IMR-90 (cell line): ENCODE measurements around the gene NCBP2L. TPM values are rescaled to one million over a fixed set of nuclear protein-coding genes. Genes with fewer than 3 reads are reported as not detected.

Source experiments
- ATAC-seq: fragments of 200-7000 bp; cut with Tn5 transposase; 2 replicates; pipeline ENCODE4 v1.9.1; 2020; ENCODE audit warnings: low read depth, mild to moderate bottlenecking, moderate library complexity
- BruUV-seq: library from RNA; stranded (reverse); fragments of 400-500 nt; replicated peaks from 2 replicates; lab custom pipeline; 2021; lab: Mats Ljungman, UMichigan
- CTCF ChIA-PET: fragments of 300-600 bp; formaldehyde crosslinking; extraction: SDS; loops from one replicate; lab custom pipeline; 2021; ENCODE audit warnings: antibody characterized with exemption; lab: Yijun Ruan, JAX
- POLR2A ChIA-PET: fragments of 300-600 bp; sonication (Branson Sonifier 250); formaldehyde crosslinking; loops from one replicate; lab custom pipeline; 2022; ENCODE audit warnings: antibody characterized with exemption; ENCODE audit not compliant: unreplicated experiment; lab: Charles Lee
- DNase-seq: peaks from one replicate; pipeline ENCODE4 v3.0.0; 2013
- H2AFZ ChIP-seq: replicated peaks from 2 replicates; pipeline ENCODE3; 2013; ENCODE audit warnings: low read length, mild to moderate bottlenecking; ENCODE audit not compliant: poor library complexity
- H2AK5ac ChIP-seq: 2 replicates; pipeline ENCODE4 v1.6.1; 2013; ENCODE audit warnings: low read depth, low read length, inconsistent platforms
- H2AK9ac ChIP-seq: replicated peaks from 2 replicates; pipeline ENCODE3; 2013; ENCODE audit warnings: mild to moderate bottlenecking, low read depth, low read length, moderate library complexity; ENCODE audit not compliant: poor library complexity
- H2BK120ac ChIP-seq: 2 replicates; pipeline ENCODE4 v1.6.1; 2013; ENCODE audit warnings: low read depth, low read length, inconsistent platforms
- H2BK15ac ChIP-seq: 3 replicates; pipeline ENCODE4 v1.6.1; 2013; ENCODE audit warnings: low read depth, low read length, inconsistent platforms
- H2BK20ac ChIP-seq: 2 replicates; pipeline ENCODE4 v1.6.1; 2013; ENCODE audit warnings: low read depth, mild to moderate bottlenecking, inconsistent platforms, low read length, moderate library complexity
- H2BK5ac ChIP-seq: 2 replicates; pipeline ENCODE4 v1.6.1; 2013; ENCODE audit warnings: mild to moderate bottlenecking, low read depth, low read length, inconsistent platforms; ENCODE audit not compliant: poor library complexity, severe bottlenecking
- H3K14ac ChIP-seq: replicated peaks from 2 replicates; pipeline ENCODE4 v1.6.1; 2013; ENCODE audit warnings: low read depth, low read length, inconsistent platforms
- H3K18ac ChIP-seq: 2 replicates; pipeline ENCODE4 v1.6.1; 2013; ENCODE audit warnings: low read depth, low read length, control low read depth
- H3K23ac ChIP-seq: 2 replicates; pipeline ENCODE4 v1.6.1; 2013; ENCODE audit warnings: low read depth, low read length, inconsistent platforms
- H3K27ac ChIP-seq: 2 replicates; pipeline ENCODE4 v1.5.1; 2013; ENCODE audit warnings: mild to moderate bottlenecking, control low read depth, low read length; ENCODE audit not compliant: insufficient read depth
- H3K27me3 ChIP-seq: 2 replicates; pipeline ENCODE4 v1.6.1; 2013; ENCODE audit warnings: low read length; ENCODE audit not compliant: control insufficient read depth, insufficient read depth
- H3K36me3 ChIP-seq: 2 replicates; pipeline ENCODE4 v1.6.1; 2013; ENCODE audit warnings: low read length, mixed read lengths; ENCODE audit not compliant: control insufficient read depth, insufficient read depth
- H3K4ac ChIP-seq: 2 replicates; pipeline ENCODE4 v1.6.1; 2013; ENCODE audit warnings: low read depth, low read length, inconsistent platforms
- H3K4me1 ChIP-seq: 2 replicates; pipeline ENCODE4 v1.6.1; 2013; ENCODE audit warnings: low read length, mixed read lengths; ENCODE audit not compliant: control insufficient read depth, insufficient read depth
- H3K4me2 ChIP-seq: 2 replicates; pipeline ENCODE4 v1.6.1; 2013; ENCODE audit warnings: low read depth, mild to moderate bottlenecking, control low read depth, low read length, moderate library complexity
- H3K4me3 ChIP-seq: 2 replicates; pipeline ENCODE4 v1.5.1; 2013; ENCODE audit warnings: low read depth, mild to moderate bottlenecking, control low read depth, low read length, moderate library complexity; ENCODE audit not compliant: insufficient read depth
- H3K56ac ChIP-seq: 2 replicates; pipeline ENCODE4 v1.6.1; 2013; ENCODE audit warnings: low read length, inconsistent platforms; ENCODE audit not compliant: insufficient read depth; ENCODE audit errors: extremely low read depth
- H3K79me1 ChIP-seq, 2 experiments: 2 replicates each; pipeline ENCODE4 v1.6.1; 2013; ENCODE audit warnings: low read length in 2 of 2, inconsistent platforms in 1 of 2, low read depth in 1 of 2
- H3K9ac ChIP-seq: 2 replicates; pipeline ENCODE4 v1.6.1; 2013; ENCODE audit warnings: low read depth, low read length, control low read depth
- H3K9me1 ChIP-seq: 2 replicates; pipeline ENCODE4 v1.6.1; 2013; ENCODE audit warnings: low read length, inconsistent platforms; ENCODE audit not compliant: insufficient read depth
- H3K9me3 ChIP-seq: 2 replicates; pipeline ENCODE4 v1.6.1; 2013; ENCODE audit warnings: low read length; ENCODE audit not compliant: control insufficient read depth, insufficient read depth
- H4K20me1 ChIP-seq: 2 replicates; pipeline ENCODE4 v1.6.1; 2013; ENCODE audit warnings: low read length, inconsistent platforms; ENCODE audit not compliant: insufficient read depth
- H4K5ac ChIP-seq: 2 replicates; pipeline ENCODE4 v1.6.1; 2013; ENCODE audit warnings: mild to moderate bottlenecking, low read depth, low read length, control low read depth
- H4K8ac ChIP-seq, 2 experiments: 2 replicates each; pipeline ENCODE4 v1.6.1; 2013; ENCODE audit warnings: low read depth in 2 of 2, low read length in 2 of 2, control low read depth in 1 of 2, inconsistent platforms in 1 of 2
- H4K91ac ChIP-seq: 2 replicates; pipeline ENCODE4 v1.6.1; 2013; ENCODE audit warnings: low read depth, low read length, inconsistent platforms; ENCODE audit not compliant: insufficient read depth
- BHLHE40 ChIP-seq: fragments of 150-350 bp; IDR thresholded peaks from 2 replicates; pipeline ENCODE4 v1.6.1; 2016; ENCODE audit warnings: mild to moderate bottlenecking, low read depth, low read length
- CTCF ChIP-seq: conservative IDR thresholded peaks from 2 replicates; pipeline ENCODE4 v1.5.1; 2012; ENCODE audit warnings: mild to moderate bottlenecking, low read depth, low read length, improper control_type of control experiment
- MAZ ChIP-seq: IDR thresholded peaks from 2 replicates; pipeline ENCODE4 v1.6.1; 2012; ENCODE audit warnings: low read depth, mild to moderate bottlenecking, low read length, improper control_type of control experiment, moderate library complexity, borderline replicate concordance
- POLR2A ChIP-seq: IDR thresholded peaks from 2 replicates; pipeline ENCODE4 v1.6.1; 2012; ENCODE audit warnings: mild to moderate bottlenecking, low read depth, low read length
- SMC3 ChIP-seq: fragments of 150-350 bp; IDR thresholded peaks from 2 replicates; pipeline ENCODE4 v1.6.1; 2016; ENCODE audit warnings: low read depth, mild to moderate bottlenecking, antibody characterized with exemption, low read length, moderate library complexity
- WGBS, 2 experiments: methylation state at CpG; one replicate each; pipeline versions ENCODE4 v1.1.5 to v1.1.7; 2013; ENCODE audit warnings: missing lambda C conversion rate in 2 of 2; ENCODE audit not compliant: insufficient read length in 1 of 2; ENCODE audit errors: extremely low coverage in 2 of 2; 5-methylcytosine and 5-hydroxymethylcytosine counted together
- dilution Hi-C: fragments of 300-500 bp; cut with HindIII; formaldehyde crosslinking; loops from one replicate; pipeline ENCODE4 v1.14.3; 2018; ENCODE audit warnings: low sequenced_read_pairs; ENCODE audit not compliant: unreplicated experiment
- in situ Hi-C: fragments of 300-500 bp; cut with MboI; formaldehyde crosslinking; loops from 3 replicates; pipeline ENCODE4 v1.14.3; 2019; ENCODE audit warnings: low sequenced_read_pairs, inconsistent platforms, mixed read lengths
- intact Hi-C: fragments of 100-400 bp; cut with micrococcal nuclease; formaldehyde crosslinking; loops from 2 replicates; pipeline ENCODE4 v1.10.0; 2022
- polyA plus RNA-seq, 3 experiments: library from polyadenylated mRNA; depleted of rRNA; stranded (reverse); fragments of >200 nt; gene quantifications; 2 replicates each; pipeline ENCODE4 v1.2.3, GENCODE V29; 2012; ENCODE audit warnings: low replicate concordance in 1 of 3
- total RNA-seq: library from RNA; depleted of rRNA; stranded (reverse); fragments of >200 nt; gene quantifications from 2 replicates; pipeline ENCODE4 v1.2.3, GENCODE V29; 2012
- TF ChIP-seq, protein P1 (sequence below): fragments of 150-350 bp; IDR thresholded peaks from 2 replicates; pipeline ENCODE4 v1.6.1; 2016; ENCODE audit warnings: low read depth, mild to moderate bottlenecking, low read length, moderate library complexity, borderline replicate concordance

NCBP2L gene
- total and polyA plus RNA-seq, 2 of the 4 experiments (the other 2 are of a cell fraction): not detected

GRCh38 chrX:107827030-107827831 is 49.7 kb downstream of the NCBP2L start:
- Histone ChIP-seq H3K4ac (0 out of 2 replicates have a peak overlapping the region, but pooled peaks have one; percentile 53), H2AK5ac (no peak overlapping the region), H3K27ac (no peak overlapping the region), H2AK9ac (peak overlapping the region; percentile 69), H3K18ac (no peak overlapping the region), H3K4me3 (peak overlapping the region; percentile 43), H3K79me1 (no peaks in the 10 kb centered on the region), H3K4me1 (no peaks in the 10 kb centered on the region), H3K4me2 (peak overlapping the region; percentile 60), H2BK120ac (no peak overlapping the region), H4K20me1 (no peaks in the 10 kb centered on the region; the same call in 1 of the 2 replicates), H3K23ac (no peak overlapping the region; the same call in 1 of the 2 replicates), H4K8ac (no peak overlapping the region), H2BK15ac (no peak overlapping the region), H3K36me3 (no peaks in the 10 kb centered on the region), H3K9ac (no peak overlapping the region), H3K9me3 (no peaks in the 10 kb centered on the region), H3K56ac (no peak overlapping the region), H4K5ac (no peak overlapping the region), H2BK20ac (no peak overlapping the region), H3K14ac (no peak overlapping the region), H3K27me3 (peaks cover 10% of the 10 kb centered on the region), H2BK5ac (no peak overlapping the region), H2AFZ (peak overlapping the region; percentile 84), H4K91ac (no peak overlapping the region), H3K9me1 (no peaks in the 10 kb centered on the region)
- ATAC-seq (no peak), DNase-seq (peak; percentile 42)
- TF ChIP-seq SMC3 (no peak), CTCF (no peak), POLR2A (no peak), MAZ (no peak), BHLHE40 (no peak)
- TF ChIP-seq, protein P1, sequence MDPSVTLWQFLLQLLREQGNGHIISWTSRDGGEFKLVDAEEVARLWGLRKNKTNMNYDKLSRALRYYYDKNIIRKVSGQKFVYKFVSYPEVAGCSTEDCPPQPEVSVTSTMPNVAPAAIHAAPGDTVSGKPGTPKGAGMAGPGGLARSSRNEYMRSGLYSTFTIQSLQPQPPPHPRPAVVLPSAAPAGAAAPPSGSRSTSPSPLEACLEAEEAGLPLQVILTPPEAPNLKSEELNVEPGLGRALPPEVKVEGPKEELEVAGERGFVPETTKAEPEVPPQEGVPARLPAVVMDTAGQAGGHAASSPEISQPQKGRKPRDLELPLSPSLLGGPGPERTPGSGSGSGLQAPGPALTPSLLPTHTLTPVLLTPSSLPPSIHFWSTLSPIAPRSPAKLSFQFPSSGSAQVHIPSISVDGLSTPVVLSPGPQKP: no peak
- BruUV-seq: no TSS peak
- dilution Hi-C loops (no loop called here), in situ Hi-C loops (no loop called here), intact Hi-C loops (no loop called here)
- POLR2A ChIA-PET: no interaction called here
- 40% methylated on average over 2 of the region's 13 CpGs; no CpG with 5 or more reads in 1 of the 2 experiments for WGBS, 2 experiments
- CTCF ChIA-PET: no interaction called here
